HG02970 (cell line): ENCODE data around the gene SYNGR4.

Experiments
- ATAC-seq: cut with Tn5 transposase; IDR thresholded peaks from one replicate; pipeline ENCODE4 v1.9.1; 2021; ENCODE audit warnings: mild to moderate bottlenecking, moderate library complexity, moderate number of reproducible peaks; ENCODE audit not compliant: unreplicated experiment, low FRiP score

Gene SYNGR4

GRCh38 chr19:48340995-48341394 lies 23.2 kb upstream of the SYNGR4 start:
- ATAC-seq = no peak

GRCh38 chr19:48341515-48342413 lies 22.4 kb upstream of the SYNGR4 start:
- no peak for ATAC-seq

- no peak for ATAC-seq
Measured at GRCh38 chr19:48342414-48342738, 21.8 kb upstream of the SYNGR4 start.

GRCh38 chr19:48342841-48343540 lies 21.2 kb upstream of the SYNGR4 start:
- ATAC-seq = no peak

GRCh38 chr19:48344892-48345291 lies 19.3 kb upstream of the SYNGR4 start:
- ATAC-seq = no peak

- ATAC-seq = no peak
Measured at GRCh38 chr19:48346191-48346590, 18.0 kb upstream of the SYNGR4 start.

- ATAC-seq = no peak
Measured at GRCh38 chr19:48348045-48348444, 16.1 kb upstream of the SYNGR4 start.

- ATAC-seq = no peak
Measured at GRCh38 chr19:48348737-48349136, 15.4 kb upstream of the SYNGR4 start.

- no peak for ATAC-seq
Measured at GRCh38 chr19:48350856-48351255, 13.3 kb upstream of the SYNGR4 start.

- no peak for ATAC-seq
Measured at GRCh38 chr19:48351341-48351752, 12.8 kb upstream of the SYNGR4 start.

- ATAC-seq = no peak
Measured at GRCh38 chr19:48353677-48354076, 10.5 kb upstream of the SYNGR4 start.

GRCh38 chr19:48354332-48354992 lies 9.7 kb upstream of the SYNGR4 start:
- no peak for ATAC-seq

- ATAC-seq = no peak
Measured at GRCh38 chr19:48355365-48355954, 8.7 kb upstream of the SYNGR4 start.

- ATAC-seq = no peak
Measured at GRCh38 chr19:48359123-48359522, 5.0 kb upstream of the SYNGR4 start.

- ATAC-seq = no peak
Measured at GRCh38 chr19:48361912-48362311, 2.3 kb upstream of the SYNGR4 start.

- peak; percentile 51 for ATAC-seq
Measured at GRCh38 chr19:48362716-48363499, 1.3 kb upstream of the SYNGR4 start.

GRCh38 chr19:48363500-48363809 lies 712 bp upstream of the SYNGR4 start:
- ATAC-seq = peak; percentile 9

GRCh38 chr19:48364598-48365348 lies 606 bp downstream of the SYNGR4 start:
- no peak for ATAC-seq

- no peak for ATAC-seq
Measured at GRCh38 chr19:48365602-48366001, 1.4 kb downstream of the SYNGR4 start.

- no peak for ATAC-seq
Measured at GRCh38 chr19:48367855-48368254, 3.7 kb downstream of the SYNGR4 start.
